HepG2 (cell line): ENCODE measurements around the gene NTM.

Experiments used
- DMAP1 ChIP-seq: IDR thresholded peaks from 2 replicates; pipeline ENCODE4 v1.6.1; 2016
- GLI4 ChIP-seq: sonication (generic); formaldehyde crosslinking; IDR thresholded peaks from 2 replicates; pipeline ENCODE4 v1.5.1; 2020; ENCODE audit warnings: missing genetic modification reagents, mild to moderate bottlenecking, moderate library complexity, borderline replicate concordance
- MTA3 ChIP-seq: sonication (generic); formaldehyde crosslinking; IDR thresholded peaks from 2 replicates; pipeline ENCODE4 v1.4.0; 2020; ENCODE audit warnings: missing genetic modification reagents
- POLR2A ChIP-seq, 2 experiments: IDR thresholded peaks; 2 replicates each; pipeline ENCODE4 v1.6.1; 2011; ENCODE audit warnings: low read depth in 2 of 2, low read length in 2 of 2, mild to moderate bottlenecking in 1 of 2, moderate library complexity in 1 of 2; ENCODE audit not compliant: insufficient read depth in 1 of 2
- SNAI1 ChIP-seq: sonication (generic); formaldehyde crosslinking; IDR thresholded peaks from 2 replicates; pipeline ENCODE4 v1.5.0; 2020; ENCODE audit warnings: mild to moderate bottlenecking, missing genetic modification reagents, borderline replicate concordance
- TCF7 ChIP-seq: sonication (generic); IDR thresholded peaks from 2 replicates; pipeline ENCODE4 v1.6.1; 2016; ENCODE audit warnings: antibody characterized with exemption, low read depth
- TF ChIP-seq, protein P1 (sequence below): sonication (generic); formaldehyde crosslinking; conservative IDR thresholded peaks from 2 replicates; pipeline ENCODE4 v1.4.0; 2020; ENCODE audit warnings: missing genetic modification reagents
- TF ChIP-seq, protein P2 (sequence below), 2 experiments: IDR thresholded peaks; 2 replicates each; pipeline ENCODE4 v1.6.1; 2011 to 2012; ENCODE audit warnings: low read length in 2 of 2, borderline replicate concordance in 1 of 2, low read depth in 1 of 2, mild to moderate bottlenecking in 1 of 2, moderate library complexity in 1 of 2

- no peak for TF ChIP-seq GLI4 (CRISPR knock-in tag)
- no peak for TF ChIP-seq POLR2A (IDR thresholded peaks at IDR 0.05; ENCODE audit: insufficient read depth in 1 of 2, low read depth in 2 of 2, low read length in 2 of 2)
- no peak for TF ChIP-seq SNAI1 (CRISPR knock-in tag)
- no peak for TF ChIP-seq MTA3 (CRISPR knock-in tag)
- TF ChIP-seq, protein P1, sequence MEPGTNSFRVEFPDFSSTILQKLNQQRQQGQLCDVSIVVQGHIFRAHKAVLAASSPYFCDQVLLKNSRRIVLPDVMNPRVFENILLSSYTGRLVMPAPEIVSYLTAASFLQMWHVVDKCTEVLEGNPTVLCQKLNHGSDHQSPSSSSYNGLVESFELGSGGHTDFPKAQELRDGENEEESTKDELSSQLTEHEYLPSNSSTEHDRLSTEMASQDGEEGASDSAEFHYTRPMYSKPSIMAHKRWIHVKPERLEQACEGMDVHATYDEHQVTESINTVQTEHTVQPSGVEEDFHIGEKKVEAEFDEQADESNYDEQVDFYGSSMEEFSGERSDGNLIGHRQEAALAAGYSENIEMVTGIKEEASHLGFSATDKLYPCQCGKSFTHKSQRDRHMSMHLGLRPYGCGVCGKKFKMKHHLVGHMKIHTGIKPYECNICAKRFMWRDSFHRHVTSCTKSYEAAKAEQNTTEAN (CRISPR knock-in tag), result no peak
- no peak for TF ChIP-seq TCF7
- TF ChIP-seq, protein P2, sequence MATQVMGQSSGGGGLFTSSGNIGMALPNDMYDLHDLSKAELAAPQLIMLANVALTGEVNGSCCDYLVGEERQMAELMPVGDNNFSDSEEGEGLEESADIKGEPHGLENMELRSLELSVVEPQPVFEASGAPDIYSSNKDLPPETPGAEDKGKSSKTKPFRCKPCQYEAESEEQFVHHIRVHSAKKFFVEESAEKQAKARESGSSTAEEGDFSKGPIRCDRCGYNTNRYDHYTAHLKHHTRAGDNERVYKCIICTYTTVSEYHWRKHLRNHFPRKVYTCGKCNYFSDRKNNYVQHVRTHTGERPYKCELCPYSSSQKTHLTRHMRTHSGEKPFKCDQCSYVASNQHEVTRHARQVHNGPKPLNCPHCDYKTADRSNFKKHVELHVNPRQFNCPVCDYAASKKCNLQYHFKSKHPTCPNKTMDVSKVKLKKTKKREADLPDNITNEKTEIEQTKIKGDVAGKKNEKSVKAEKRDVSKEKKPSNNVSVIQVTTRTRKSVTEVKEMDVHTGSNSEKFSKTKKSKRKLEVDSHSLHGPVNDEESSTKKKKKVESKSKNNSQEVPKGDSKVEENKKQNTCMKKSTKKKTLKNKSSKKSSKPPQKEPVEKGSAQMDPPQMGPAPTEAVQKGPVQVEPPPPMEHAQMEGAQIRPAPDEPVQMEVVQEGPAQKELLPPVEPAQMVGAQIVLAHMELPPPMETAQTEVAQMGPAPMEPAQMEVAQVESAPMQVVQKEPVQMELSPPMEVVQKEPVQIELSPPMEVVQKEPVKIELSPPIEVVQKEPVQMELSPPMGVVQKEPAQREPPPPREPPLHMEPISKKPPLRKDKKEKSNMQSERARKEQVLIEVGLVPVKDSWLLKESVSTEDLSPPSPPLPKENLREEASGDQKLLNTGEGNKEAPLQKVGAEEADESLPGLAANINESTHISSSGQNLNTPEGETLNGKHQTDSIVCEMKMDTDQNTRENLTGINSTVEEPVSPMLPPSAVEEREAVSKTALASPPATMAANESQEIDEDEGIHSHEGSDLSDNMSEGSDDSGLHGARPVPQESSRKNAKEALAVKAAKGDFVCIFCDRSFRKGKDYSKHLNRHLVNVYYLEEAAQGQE (IDR thresholded peaks at IDR 0.05; ENCODE audit: borderline replicate concordance in 1 of 2, low read depth in 1 of 2, low read length in 2 of 2), result no peak
- no peak for TF ChIP-seq DMAP1
Observed at GRCh38 chr11:131624531-131624930, 254.1 kb downstream of the NTM start.
